HS-27A (cell line): ENCODE data around the gene PIBF1.
A peak's percentile ranks its signal among the peaks of the same experiment; 100 is the strongest.
"Not testable (repeated sequence)": the region's sequence is repeated elsewhere in the genome, so short reads cannot be mapped to it uniquely, and the experiment has no call there.

Experiments
- DNase-seq: peaks from one replicate; pipeline ENCODE4 v3.0.0-alpha.2; 2012; ENCODE audit warnings: low read depth, missing footprints

PIBF1 gene, protein sequence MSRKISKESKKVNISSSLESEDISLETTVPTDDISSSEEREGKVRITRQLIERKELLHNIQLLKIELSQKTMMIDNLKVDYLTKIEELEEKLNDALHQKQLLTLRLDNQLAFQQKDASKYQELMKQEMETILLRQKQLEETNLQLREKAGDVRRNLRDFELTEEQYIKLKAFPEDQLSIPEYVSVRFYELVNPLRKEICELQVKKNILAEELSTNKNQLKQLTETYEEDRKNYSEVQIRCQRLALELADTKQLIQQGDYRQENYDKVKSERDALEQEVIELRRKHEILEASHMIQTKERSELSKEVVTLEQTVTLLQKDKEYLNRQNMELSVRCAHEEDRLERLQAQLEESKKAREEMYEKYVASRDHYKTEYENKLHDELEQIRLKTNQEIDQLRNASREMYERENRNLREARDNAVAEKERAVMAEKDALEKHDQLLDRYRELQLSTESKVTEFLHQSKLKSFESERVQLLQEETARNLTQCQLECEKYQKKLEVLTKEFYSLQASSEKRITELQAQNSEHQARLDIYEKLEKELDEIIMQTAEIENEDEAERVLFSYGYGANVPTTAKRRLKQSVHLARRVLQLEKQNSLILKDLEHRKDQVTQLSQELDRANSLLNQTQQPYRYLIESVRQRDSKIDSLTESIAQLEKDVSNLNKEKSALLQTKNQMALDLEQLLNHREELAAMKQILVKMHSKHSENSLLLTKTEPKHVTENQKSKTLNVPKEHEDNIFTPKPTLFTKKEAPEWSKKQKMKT

DNA sequence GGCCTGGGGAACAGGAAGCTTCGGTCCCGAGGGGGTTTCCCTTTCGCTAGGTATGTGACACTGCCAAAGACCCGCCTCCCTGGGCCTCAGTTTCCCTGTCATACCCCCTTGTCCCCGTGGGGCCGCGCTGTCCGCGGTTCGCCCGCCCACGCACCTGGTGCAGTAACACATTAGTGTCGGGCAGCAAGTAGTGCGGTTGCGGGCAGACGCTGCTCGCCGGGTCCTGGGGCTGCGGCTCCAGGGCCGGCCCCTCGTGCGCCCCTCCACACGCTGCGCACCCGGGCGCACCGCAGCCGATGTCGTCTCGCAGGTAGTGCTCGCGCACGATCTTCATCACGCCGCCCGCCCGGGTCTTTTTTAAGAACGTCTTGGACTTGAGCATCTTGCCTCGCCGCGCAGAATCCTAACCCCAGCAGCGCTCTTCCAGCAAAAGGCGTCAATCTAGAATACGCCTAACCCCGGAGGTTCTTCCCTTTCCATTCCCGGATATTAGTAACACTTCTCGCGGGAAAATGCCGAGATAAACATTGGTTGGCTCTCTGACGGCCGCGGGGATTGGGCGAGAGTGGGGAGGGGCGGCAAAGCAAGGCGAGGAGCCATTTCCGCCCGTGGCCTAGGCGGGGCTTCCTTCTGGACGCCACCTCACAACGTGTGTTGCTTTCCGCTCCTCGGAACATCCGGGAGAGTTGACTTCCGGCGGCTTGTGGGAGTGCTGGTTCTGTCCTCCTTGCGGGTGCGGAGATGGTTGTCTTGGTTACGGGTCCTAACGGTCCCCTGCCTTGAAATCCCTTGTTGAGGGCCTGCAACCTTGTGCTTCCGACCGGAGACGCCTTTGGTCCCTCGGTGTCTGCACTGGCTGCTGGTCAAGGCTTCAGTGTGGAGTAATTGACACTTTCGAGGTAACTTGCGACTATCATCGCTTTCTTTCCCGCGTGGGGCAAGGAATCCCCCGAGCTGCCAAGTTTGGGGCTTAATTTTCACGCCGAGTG, at the start of gene PIBF1, which contains the start of gene DIS3:
PIBF1 (plus strand) TSS at position 683 of the 989 bp plus-strand sequence. CDS start 1,337 bp downstream, outside the sequence.
DIS3 (minus strand) TSS at position 450 of the 989 bp plus-strand sequence; CDS start at position 382, 68 bp downstream.
- DNase-seq = peak; percentile 77

DNA sequence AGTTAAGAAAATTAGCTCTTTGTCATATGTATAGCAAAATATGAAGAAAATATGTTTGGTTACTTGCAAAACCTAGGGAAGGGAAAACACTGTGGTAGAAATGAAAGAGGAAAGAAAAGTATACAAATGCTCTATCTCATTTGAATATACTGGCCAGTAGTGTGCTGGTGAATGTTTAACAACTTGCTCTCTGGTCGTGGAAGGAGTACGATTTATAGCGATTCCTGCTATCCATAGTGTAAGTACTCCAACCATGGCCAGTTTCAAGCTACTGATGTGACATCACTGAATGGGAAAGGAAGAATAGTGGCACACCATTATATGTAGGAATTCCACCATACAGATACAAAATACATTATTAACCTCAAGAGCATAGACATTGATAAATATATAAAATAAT, 44.9 kb upstream of the PIBF1 start:
- DNase-seq = no peak

DNA sequence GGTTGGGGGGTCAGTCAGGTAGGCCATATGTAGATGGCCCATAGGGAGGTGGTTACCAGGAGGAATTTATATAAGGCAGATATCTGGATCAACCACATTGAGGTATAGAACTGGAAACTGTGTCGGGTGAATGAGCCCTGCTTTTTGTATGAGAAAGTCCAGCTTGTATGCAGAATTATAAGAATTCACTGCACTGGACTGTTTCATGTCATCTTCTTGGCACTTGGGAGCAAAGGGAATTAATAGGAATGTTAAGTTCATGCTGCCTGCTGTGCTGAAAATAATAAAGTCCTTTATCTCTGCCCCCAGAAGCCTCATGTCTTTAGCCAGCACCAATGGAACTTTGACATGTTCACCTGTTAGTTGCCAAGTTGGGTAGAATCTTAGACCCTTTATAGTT, 41.9 kb upstream of the PIBF1 start:
- DNase-seq = no peak

DNA sequence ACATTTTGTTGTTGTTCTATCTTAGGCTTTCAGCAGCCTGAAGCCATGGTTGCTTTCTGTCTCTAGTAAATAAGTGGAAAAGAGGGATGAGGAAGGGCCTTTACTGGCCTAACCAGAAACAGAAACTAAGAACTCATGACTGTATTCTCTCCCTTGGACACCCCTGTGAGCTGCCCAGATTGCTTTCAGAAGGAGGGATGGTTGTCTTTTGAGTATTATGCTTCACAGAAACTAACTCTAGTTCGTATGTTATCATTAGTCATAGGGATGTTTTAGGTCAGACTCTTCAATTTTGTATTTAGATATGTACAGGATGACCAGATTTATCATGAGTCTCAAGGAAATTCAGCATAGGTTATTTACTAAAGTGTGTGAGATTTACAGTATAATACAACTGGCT, 36.7 kb upstream of the PIBF1 start:
- no peak for DNase-seq

DNA sequence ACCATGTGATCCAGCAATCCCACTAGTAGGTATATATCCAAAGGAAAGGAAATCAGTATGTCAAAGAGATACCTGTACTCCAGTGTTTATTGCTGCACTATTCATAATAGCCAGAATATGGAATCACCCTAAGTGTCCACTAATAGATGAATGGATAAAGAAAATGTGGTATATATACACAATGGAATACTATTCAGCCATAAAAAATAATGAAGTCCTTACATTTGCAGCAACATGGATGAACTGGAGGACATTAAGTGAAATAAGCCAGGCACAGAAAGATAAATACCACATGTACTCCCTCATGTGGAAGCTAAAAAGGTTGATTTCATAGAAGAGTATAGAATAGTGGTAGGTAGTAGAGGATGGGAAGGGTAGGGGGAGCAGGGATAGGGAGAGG, 30.7 kb upstream of the PIBF1 start:
- DNase-seq = no peak

DNA sequence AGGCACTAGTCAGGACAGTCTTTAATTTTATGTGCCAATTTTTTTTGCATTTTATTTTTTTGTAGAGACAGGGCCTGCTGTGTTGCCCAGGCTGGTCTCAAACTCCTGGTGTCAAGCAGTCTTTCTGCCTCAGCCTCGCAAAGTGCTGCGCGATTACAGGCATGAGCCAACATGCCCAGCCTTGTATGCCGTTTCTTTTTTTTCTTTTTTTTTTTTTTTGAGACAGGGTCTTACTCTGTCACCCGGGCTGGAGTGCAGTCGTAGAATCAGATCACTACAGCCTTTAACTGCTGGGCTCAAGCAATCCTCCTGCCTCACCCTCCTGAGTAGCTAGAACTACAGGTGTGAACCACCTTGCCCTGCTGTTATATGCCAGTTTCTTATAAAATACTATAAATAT, 27.8 kb upstream of the PIBF1 start:
- no peak for DNase-seq

DNA sequence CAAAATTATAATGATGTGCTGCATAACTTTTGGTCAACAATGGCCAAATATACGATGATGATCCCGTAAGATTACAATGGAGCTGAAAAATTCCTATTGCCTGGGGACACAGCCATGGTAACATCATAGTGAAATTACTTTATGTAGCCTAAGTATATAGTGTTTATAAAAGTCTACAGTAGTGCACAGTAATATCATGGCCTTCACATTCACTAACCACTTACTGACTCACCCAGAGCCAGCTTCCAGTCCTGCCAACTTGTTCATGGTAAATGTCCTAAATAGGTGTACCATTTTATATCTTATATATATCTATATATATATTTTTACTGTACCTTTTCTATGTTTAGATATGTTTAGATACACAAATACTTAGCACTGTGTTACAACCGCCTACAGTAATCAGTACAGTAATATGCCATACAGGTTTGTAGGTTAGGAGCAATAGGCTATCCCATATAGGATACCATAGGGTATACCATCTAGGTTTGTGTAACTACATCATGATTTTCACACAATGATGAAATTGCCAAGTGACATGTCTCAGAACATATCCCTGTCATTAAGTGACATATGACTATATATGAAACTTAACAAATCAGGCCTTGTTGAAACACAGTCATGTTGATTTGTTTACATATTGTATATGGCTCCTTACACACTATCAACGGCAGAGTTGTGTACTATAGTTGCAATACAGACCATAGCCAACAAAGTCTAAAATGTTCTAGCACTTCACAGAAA, 24.0 kb upstream of the PIBF1 start:
- DNase-seq = no peak

DNA sequence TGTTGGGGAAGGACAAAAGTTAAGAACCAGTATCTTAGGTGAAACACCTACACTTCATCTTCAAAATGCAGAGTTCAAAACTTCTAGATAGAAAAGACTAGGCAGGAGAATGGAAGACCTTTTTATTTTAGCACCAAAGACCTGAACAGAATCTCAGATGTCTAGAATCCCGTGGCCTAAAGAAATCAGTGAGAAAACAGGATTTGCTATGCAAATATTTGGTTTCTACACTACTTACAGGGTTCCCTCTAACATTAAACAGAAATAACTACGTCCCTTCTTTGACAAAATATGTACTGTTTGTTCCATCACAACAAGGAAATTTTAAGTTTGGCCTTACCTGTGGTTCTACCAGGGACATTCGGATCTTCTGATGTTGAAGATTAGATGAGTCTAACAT, 21.7 kb upstream of the PIBF1 start:
- no peak for DNase-seq

DNA sequence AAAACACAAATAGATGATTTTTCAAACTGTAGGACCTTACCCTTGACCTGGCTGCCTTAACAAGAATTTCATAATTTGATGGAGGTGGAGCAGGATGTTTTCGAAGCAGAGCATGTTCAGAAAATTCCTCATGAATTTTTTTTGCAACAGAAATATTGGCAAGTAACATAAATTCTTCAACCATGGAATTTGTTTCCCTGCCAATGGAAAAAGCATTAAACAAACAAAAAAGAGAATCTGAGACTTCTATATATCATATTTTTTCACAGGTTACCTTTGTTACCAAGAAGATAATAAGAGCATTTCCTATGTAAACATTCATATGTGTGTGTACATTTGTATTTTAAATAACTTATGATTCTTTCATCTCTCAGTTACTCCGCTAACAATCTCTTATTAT, 18.5 kb upstream of the PIBF1 start:
- DNase-seq = no peak

DNA sequence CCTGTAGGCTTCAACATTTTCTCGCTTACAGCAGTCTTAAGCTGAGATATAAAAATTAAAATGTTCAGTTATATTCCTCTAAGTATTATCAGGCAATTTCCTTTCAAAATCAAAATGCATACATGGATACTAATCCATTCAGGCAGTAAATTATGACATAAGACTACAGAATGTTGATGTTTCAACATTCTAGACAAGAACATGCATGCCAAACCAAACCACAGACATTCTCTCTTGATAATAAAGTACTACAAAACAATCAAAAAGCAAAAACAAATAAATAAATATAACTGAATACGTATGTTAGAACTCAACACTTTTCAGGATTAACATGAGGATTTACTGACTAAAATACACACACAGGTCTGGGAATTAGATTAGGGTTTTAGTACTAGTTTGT, 7.9 kb upstream of the PIBF1 start:
- no peak for DNase-seq

DNA sequence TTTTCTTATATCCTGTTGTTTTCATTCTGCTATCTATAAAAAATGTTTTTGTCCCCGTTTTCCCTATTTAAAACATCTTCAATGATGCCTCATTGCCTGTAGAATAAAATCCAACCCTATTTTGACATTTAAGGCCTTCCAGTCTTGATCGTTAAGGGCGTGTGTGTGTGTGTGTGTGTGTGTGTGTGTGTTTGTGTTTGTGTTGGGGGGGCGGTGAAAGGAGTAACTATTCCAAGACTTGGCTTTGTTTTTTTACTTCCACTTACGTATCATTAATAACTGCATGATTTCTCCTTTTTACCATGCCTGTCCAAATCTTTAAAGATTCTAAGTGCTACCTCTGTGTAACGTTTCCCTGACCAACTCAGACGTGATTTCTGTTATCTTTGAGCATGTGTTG, 784 bp downstream of the PIBF1 start:
- DNase-seq = no peak

DNA sequence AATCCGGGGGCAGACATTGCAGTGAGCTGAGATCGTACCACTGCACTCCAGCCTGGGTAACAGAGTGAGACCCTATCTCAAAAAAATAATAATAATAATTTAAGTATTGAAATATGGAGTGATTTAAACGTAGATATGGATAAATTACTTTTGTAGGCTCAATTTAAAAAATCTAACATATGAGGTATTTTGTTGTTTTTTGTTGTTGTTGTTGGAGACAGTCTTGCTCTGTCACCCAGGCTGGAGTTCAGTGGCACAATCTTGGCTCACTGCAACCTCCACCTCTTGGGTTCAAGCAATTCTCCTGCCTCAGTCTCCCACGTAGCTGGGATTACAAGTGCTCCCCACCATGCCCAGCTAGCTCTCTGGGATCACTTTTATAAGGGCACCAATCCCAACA, 2.7 kb downstream of the PIBF1 start:
- DNase-seq = not testable (repeated sequence)

DNA sequence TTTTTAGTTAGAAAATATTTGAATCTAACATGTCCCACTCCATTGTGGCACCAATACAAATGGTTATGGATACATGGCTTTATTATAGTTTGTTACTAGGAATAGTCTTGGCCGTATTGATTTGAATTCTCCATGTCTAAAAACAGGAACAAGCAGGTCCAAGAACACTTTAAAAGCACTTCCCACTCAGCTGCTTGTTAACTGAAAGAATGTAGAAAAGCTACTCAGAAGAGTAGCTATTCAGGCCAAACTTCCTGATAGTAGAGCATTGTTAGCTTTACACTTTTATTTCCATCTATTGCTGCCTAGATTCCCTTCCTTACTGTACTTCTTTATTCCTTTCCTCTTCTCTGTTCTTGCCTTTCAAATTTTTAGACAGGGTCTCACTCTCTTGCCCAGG, 6.9 kb downstream of the PIBF1 start:
- DNase-seq = no peak

DNA sequence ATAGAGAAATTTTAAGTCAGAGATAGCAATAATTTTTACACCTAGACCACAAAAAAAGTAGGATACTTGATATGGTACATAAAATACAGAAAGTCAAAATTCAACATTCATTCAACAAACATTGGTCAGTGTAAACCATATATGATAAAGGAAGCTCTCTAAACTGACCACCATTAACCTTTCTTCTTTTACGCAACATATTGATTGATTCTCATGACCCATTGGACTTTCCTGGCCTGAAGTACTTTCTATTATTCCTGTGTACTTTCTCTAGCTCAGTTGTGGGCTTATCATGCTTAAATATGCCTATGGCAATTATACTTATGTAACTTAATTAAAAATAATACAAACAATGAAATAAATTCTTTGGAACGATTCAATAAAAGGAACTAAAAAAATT, 10.7 kb downstream of the PIBF1 start:
- DNase-seq = no peak

DNA sequence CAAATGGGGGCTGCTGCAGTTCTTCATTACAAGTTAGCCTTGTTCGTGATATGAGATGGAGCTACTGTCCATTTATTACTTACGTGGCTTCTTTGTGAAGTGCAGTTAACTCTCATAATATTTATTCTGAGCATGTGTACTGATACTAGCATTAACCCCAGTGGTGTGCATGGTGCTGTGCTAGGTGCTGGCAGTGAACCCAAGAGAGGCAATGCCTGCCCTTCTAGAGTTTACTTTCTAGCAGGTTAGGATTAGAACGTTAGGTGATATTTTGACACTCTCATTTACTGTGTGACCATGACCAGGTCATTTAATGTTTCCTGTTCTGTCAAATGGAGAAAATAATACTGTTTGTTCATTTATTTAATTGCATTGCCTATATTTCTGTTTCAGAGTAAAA, 16.9 kb downstream of the PIBF1 start:
- DNase-seq = no peak

DNA sequence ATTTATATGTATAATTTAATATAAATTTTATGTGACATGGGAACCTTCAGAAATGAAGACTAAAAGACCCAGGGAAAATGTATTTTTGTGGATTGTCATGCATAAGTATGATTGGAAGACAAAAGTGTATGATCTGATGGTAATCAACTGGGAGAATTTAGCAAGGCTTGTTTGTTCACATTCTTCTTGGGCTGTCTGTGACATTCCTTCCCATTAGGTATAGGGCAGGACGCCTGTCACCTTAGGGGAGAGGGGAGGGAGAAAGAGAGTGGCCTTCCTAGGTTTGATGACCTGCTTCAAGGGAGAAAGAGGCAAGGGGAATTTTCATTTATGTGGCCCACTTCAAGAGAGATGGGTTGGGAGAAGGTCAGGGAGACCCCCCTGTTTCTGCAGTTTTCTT, 22.4 kb downstream of the PIBF1 start:
- no peak for DNase-seq

DNA sequence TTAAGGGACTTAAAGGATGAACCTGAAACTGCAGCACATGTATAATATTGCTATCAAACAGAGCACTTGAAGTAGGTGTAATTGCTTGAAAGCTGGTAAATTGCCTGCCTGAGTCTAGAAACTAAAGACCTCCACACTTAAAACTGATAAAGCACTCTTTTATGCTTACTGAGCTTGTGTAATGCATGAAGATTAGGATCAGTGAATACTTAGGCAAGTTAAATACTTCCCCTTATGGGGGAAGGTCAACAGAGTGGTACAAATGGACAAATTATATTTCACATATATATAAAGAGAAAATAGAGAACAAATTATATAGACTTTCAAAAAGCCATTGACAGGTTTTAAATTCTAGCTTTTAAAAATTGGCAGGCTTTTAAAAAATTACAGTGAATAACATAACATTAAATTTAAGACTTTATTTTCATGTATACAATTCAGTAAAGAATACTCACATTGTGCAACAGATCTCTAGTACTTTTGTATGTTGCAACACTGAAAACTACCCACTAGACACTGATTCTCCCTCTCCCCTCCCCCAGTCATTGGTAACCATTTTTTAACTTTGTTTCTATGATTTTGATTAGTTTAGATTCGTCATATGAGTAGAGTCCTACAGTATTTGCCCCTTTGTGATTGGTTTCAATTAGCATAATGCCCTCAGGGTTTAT, 23.9 kb downstream of the PIBF1 start:
- DNase-seq = no peak

DNA sequence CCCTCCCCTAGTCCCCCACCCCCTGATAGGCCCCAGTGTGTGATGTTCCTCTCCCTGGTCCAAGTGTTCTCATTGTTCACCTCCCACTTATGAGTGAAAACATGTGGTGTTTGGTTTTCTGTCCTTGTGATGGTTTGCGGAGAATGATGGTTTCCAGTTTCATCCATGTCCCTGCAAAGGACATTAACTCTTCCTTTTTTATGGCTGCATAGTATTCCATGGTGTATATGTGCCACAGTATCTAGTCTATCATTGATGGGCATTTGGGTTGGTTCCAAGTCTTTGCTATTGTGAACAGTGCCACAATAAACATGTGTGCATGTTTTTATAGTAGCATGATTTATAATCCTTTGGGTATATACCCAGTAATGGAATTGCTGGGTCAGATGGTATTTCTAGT, 24.6 kb downstream of the PIBF1 start:
- not testable (repeated sequence) for DNase-seq

DNA sequence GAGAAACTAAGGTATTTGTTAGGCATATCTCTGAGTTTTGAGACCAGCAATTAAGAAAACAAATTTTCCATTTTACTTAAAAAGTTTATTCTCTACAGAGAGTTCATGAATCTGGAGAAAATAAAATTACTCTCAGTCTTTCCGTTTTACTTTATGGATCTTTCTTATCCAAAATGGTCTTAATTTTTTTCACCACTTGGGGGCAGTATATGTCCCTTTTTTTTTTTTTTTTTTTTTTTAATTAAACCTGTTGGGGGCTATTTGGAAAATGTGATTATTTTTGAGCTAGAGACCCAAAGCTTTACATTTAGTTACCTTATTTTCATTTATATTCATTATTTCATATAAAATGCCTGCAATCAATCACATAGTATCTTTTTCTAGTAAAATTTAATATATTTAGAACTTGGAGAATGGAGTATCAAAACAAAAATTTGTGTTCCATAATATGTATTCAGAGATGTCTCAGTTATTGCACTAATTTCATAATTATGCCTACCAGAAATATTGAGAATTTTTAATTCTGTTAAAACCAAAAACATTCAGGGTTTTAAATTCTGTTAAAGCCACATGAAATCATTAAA, 27.1 kb downstream of the PIBF1 start:
- no peak for DNase-seq

DNA sequence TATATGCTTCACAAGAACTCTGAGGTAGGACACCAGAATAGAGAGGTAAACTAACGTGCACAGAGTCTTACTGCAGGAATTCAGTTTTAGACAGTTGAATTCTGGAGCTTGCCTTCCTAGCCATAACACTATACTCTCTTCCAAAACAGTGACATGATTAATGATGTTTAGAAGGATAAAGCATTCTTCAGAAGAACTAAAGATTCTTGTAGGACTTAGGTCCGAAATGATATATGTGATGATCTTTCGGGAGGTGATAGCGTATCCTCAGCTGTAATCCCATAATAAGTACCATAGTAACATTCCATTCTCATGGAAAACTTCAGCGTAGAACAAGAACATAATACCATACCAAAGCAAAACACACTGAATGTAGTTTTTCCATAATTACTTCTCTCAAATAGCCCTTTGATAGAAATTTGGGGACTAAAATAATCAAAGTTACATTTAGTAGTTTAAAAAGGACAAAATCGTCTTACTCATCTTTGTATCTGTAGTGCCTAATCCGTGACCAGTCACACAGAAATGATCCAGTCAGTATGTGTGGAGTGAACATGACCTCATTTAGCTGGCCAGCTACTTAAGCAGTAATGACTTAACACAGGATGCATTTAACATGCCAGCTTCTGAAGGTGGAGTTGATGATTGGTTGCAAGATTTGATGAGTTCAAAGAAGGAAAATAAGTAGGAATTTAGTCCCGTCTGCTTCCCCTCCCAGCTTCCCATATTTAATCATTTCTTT, 38.4 kb downstream of the PIBF1 start:
- DNase-seq = no peak
